GM23248 (cell line): ENCODE data around the gene NPIPB13. TPM values are rescaled to one million over a fixed set of nuclear protein-coding genes. Genes with fewer than 3 reads are reported as not detected.
"Not testable (repeated sequence)": the region's sequence is repeated elsewhere in the genome, so short reads cannot be mapped to it uniquely, and the experiment has no call there.

Source experiments
- DNase-seq: peaks from one replicate; pipeline ENCODE4 v3.0.0-alpha.2; 2015
- H2AFZ ChIP-seq: fragments of 200-600 bp; sonication (generic); 2 replicates; pipeline ENCODE4 v1.6.1; 2016; ENCODE audit warnings: antibody characterized with exemption
- H3F3A ChIP-seq: fragments of 200-600 bp; sonication (generic); 2 replicates; pipeline ENCODE4 v1.6.1; 2016; ENCODE audit warnings: mild to moderate bottlenecking, antibody characterized with exemption, mixed run types; ENCODE audit not compliant: insufficient read depth
- H3K27ac ChIP-seq: fragments of 200-600 bp; sonication (generic); 2 replicates; pipeline ENCODE4 v1.5.1; 2016; ENCODE audit warnings: mild to moderate bottlenecking
- H3K27me3 ChIP-seq: fragments of 200-600 bp; sonication (generic); replicated peaks from 2 replicates; pipeline ENCODE4 v1.6.1; 2016; ENCODE audit warnings: mild to moderate bottlenecking; ENCODE audit not compliant: insufficient read depth
- H3K36me3 ChIP-seq: fragments of 200-600 bp; sonication (generic); 2 replicates; pipeline ENCODE4 v1.6.1; 2016; ENCODE audit warnings: low read depth, mild to moderate bottlenecking
- H3K4me1 ChIP-seq: fragments of 200-600 bp; sonication (generic); 2 replicates; pipeline ENCODE4 v1.6.1; 2016; ENCODE audit warnings: mild to moderate bottlenecking; ENCODE audit not compliant: insufficient read depth
- H3K4me2 ChIP-seq: fragments of 200-600 bp; sonication (generic); one replicate; pipeline ENCODE4 v1.6.1; 2016; ENCODE audit warnings: mild to moderate bottlenecking; ENCODE audit not compliant: unreplicated experiment
- H3K4me3 ChIP-seq: fragments of 200-600 bp; sonication (generic); 2 replicates; pipeline ENCODE4 v1.5.1; 2016; ENCODE audit warnings: mild to moderate bottlenecking
- H3K79me2 ChIP-seq: fragments of 200-600 bp; sonication (generic); 2 replicates; pipeline ENCODE4 v1.6.1; 2016; ENCODE audit warnings: mild to moderate bottlenecking; ENCODE audit not compliant: insufficient read depth
- H3K9ac ChIP-seq: fragments of 200-600 bp; sonication (generic); 2 replicates; pipeline ENCODE4 v1.6.1; 2016; ENCODE audit warnings: mild to moderate bottlenecking
- H3K9me2 ChIP-seq: fragments of 200-600 bp; sonication (generic); 2 replicates; pipeline ENCODE4 v1.6.1; 2016; ENCODE audit warnings: mixed run types, mild to moderate bottlenecking, moderate library complexity; ENCODE audit not compliant: insufficient read depth
- H3K9me3 ChIP-seq: fragments of 200-600 bp; sonication (generic); one replicate; pipeline ENCODE4 v1.6.1; 2017; ENCODE audit warnings: low read depth
- H4K20me1 ChIP-seq: fragments of 200-600 bp; sonication (generic); 2 replicates; pipeline ENCODE4 v1.6.0; 2016; ENCODE audit not compliant: insufficient read depth
- whole genome bisulfite sequencing, 2 experiments: methylation state at CpG; one replicate each; pipeline ENCODE4 v1.1.6; 2015 to 2017; ENCODE audit warnings: low lambda C conversion rate in 2 of 2, low coverage in 1 of 2; ENCODE audit errors: missing lambda C conversion rate in 2 of 2; 5-methylcytosine and 5-hydroxymethylcytosine counted together
- in situ Hi-C: fragments of 300-500 bp; cut with MboI; formaldehyde crosslinking; loops from 2 replicates; pipeline ENCODE4 v1.15.0; 2020
- polyA plus RNA-seq: library from polyadenylated mRNA; unstranded; fragments of >200 nt; fragmentation: Nextera tagmentation; extraction: Ambion mirVana; gene quantifications from 2 replicates; pipeline ENCODE4 v1.2.1, GENCODE V29; 2016
- small RNA-seq: library from RNA; depleted of rRNA; stranded (forward); fragments of <200 nt; gene quantifications from one replicate; pipeline ENCODE3, GENCODE V24; 2014; ENCODE audit warnings: low read depth, low replicate concordance
- total RNA-seq: library from RNA; depleted of rRNA; stranded (reverse); fragments of >200 nt; shearing (Covaris generic); gene quantifications from 2 replicates; pipeline ENCODE4 v1.2.3, GENCODE V29; 2014; rRNA removed

Gene NPIPB13
- total and polyA plus RNA-seq, 2 experiments from 2014 or later, result 2.1 to 2.5 TPM

- H4K20me1 ChIP-seq, H3K79me2 ChIP-seq, in situ Hi-C loops, H3K27ac ChIP-seq, DNase-seq, H3K36me3 ChIP-seq, H3K4me1 ChIP-seq, H2AFZ ChIP-seq, H3F3A ChIP-seq, H3K9me3 ChIP-seq, H3K9ac ChIP-seq, H3K27me3 ChIP-seq, H3K9me2 ChIP-seq: not testable (repeated sequence)
- WGBS, 2 experiments, result 3% methylated on average over 14 to 20 of the region's 52 CpGs
- H3K4me3 ChIP-seq, result peak overlapping the region; percentile 50; the same call in 1 of the 2 replicates
- H3K4me2 ChIP-seq, result peak overlapping the region; percentile 43
Measured at GRCh38 chr16:30205541-30206236, 42.6 kb downstream of the NPIPB13 start.

GRCh38 chr16:30199608-30200343, 48.5 kb downstream of the NPIPB13 start:
- H3K27me3 ChIP-seq, H2AFZ ChIP-seq, H3K4me2 ChIP-seq, H3F3A ChIP-seq, H3K9ac ChIP-seq, H3K4me1 ChIP-seq, H3K36me3 ChIP-seq, H3K79me2 ChIP-seq, H3K9me3 ChIP-seq, in situ Hi-C loops, H3K27ac ChIP-seq, H3K4me3 ChIP-seq, DNase-seq, H3K9me2 ChIP-seq, H4K20me1 ChIP-seq: not testable (repeated sequence)
- no CpG with 5 or more reads among the region's 15 CpGs for WGBS, 2 experiments

GRCh38 chr16:30199049-30199448, 49.2 kb downstream of the NPIPB13 start, which contains the start of gene SULT1A3:
SULT1A3 (plus strand) TSS chr16:30199255; CDS start chr16:30200729, 1,474 bp downstream.
- in situ Hi-C loops, H3K9ac ChIP-seq, H3K4me2 ChIP-seq, DNase-seq, H3K27ac ChIP-seq, H2AFZ ChIP-seq, H3K36me3 ChIP-seq, H3F3A ChIP-seq, H3K4me1 ChIP-seq, H4K20me1 ChIP-seq, H3K79me2 ChIP-seq, H3K27me3 ChIP-seq, H3K4me3 ChIP-seq, H3K9me3 ChIP-seq, H3K9me2 ChIP-seq: not testable (repeated sequence)
- WGBS, 2 experiments, result no CpG with 5 or more reads among the region's 3 CpGs

Small RNA genes within 50 kb of the gene (small RNA-seq; reads per million reads assigned to genes)
- not detected for gene AC106782.4

Other genes starting within 250 kb of the NPIPB13 start
- not detected in 2 replicates for gene DOC2A, start 237.5 kb downstream of the NPIPB13 start, total RNA-seq
- gene DOC2A, start 237.5 kb downstream of the NPIPB13 start, polyA plus RNA-seq, result not detected in 2 replicates
- not detected in 2 replicates for gene C16orf92, start 225.3 kb downstream of the NPIPB13 start, total RNA-seq
- gene C16orf92, start 225.3 kb downstream of the NPIPB13 start, polyA plus RNA-seq, result not detected in 2 replicates
- gene TLCD3B, start 217.2 kb downstream of the NPIPB13 start, total RNA-seq, result not detected in 2 replicates
- gene TLCD3B, start 217.2 kb downstream of the NPIPB13 start, polyA plus RNA-seq, result 0.13 TPM in 1 of 2 replicates, not detected in the other
- gene ALDOA, start 182.7 kb downstream of the NPIPB13 start, total RNA-seq, result 1,441 and 1,602 TPM in 2 replicates
- gene ALDOA, start 182.7 kb downstream of the NPIPB13 start, polyA plus RNA-seq, result 2,742 and 2,900 TPM in 2 replicates
- 135 and 168 TPM in 2 replicates for gene PPP4C, start 172.5 kb downstream of the NPIPB13 start, total RNA-seq
- gene PPP4C, start 172.5 kb downstream of the NPIPB13 start, polyA plus RNA-seq, result 205 and 210 TPM in 2 replicates
- gene TBX6, start 156.6 kb downstream of the NPIPB13 start, total RNA-seq, result 0.11 TPM in 1 of 2 replicates, not detected in the other
- gene TBX6, start 156.6 kb downstream of the NPIPB13 start, polyA plus RNA-seq, result 0.13 and 0.20 TPM in 2 replicates
- 62.6 and 100.0 TPM in 2 replicates for gene YPEL3, start 152.3 kb downstream of the NPIPB13 start, total RNA-seq
- 192 and 200 TPM in 2 replicates for gene YPEL3, start 152.3 kb downstream of the NPIPB13 start, polyA plus RNA-seq
- gene GDPD3, start 134.9 kb downstream of the NPIPB13 start, total RNA-seq, result 0.22 TPM in 1 of 2 replicates, not detected in the other
- gene GDPD3, start 134.9 kb downstream of the NPIPB13 start, polyA plus RNA-seq, result 1.1 and 1.2 TPM in 2 replicates
- 47.3 and 60.4 TPM in 2 replicates for gene MAPK3, start 125.3 kb downstream of the NPIPB13 start, total RNA-seq
- 40.3 and 44.4 TPM in 2 replicates for gene MAPK3, start 125.3 kb downstream of the NPIPB13 start, polyA plus RNA-seq
- 3.2 and 4.8 TPM in 2 replicates for gene CORO1A, start 64.9 kb downstream of the NPIPB13 start, total RNA-seq
- 1.7 TPM in 2 replicates for gene CORO1A, start 64.9 kb downstream of the NPIPB13 start, polyA plus RNA-seq
- gene BOLA2B, start 54.8 kb downstream of the NPIPB13 start, total RNA-seq, result 2.0 and 155 TPM in 2 replicates
- 122 and 146 TPM in 2 replicates for gene BOLA2B, start 54.8 kb downstream of the NPIPB13 start, polyA plus RNA-seq
- gene SLX1A, start 54.6 kb downstream of the NPIPB13 start, total RNA-seq, result 14.3 and 32.6 TPM in 2 replicates
- 32.2 and 51.7 TPM in 2 replicates for gene SLX1A, start 54.6 kb downstream of the NPIPB13 start, polyA plus RNA-seq
- gene SULT1A3, start 49.2 kb downstream of the NPIPB13 start, total RNA-seq, result 12.2 and 22.9 TPM in 2 replicates
- 4.5 and 4.8 TPM in 2 replicates for gene SULT1A3, start 49.2 kb downstream of the NPIPB13 start, polyA plus RNA-seq
- 38.5 and 42.9 TPM in 2 replicates for gene CD2BP2, start 106.8 kb upstream of the NPIPB13 start, total RNA-seq
- gene CD2BP2, start 106.8 kb upstream of the NPIPB13 start, polyA plus RNA-seq, result 50.0 and 53.4 TPM in 2 replicates
- 41.2 and 43.9 TPM in 2 replicates for gene TBC1D10B, start 122.0 kb upstream of the NPIPB13 start, total RNA-seq
- 10.3 and 12.2 TPM in 2 replicates for gene TBC1D10B, start 122.0 kb upstream of the NPIPB13 start, polyA plus RNA-seq
- not detected in 2 replicates for gene MYL11, start 126.3 kb upstream of the NPIPB13 start, total RNA-seq
- 1.5 and 2.1 TPM in 2 replicates for gene MYL11, start 126.3 kb upstream of the NPIPB13 start, polyA plus RNA-seq
- gene SEPTIN1, start 134.1 kb upstream of the NPIPB13 start, total RNA-seq, result not detected in 2 replicates
- gene SEPTIN1, start 134.1 kb upstream of the NPIPB13 start, polyA plus RNA-seq, result 1.7 and 1.9 TPM in 2 replicates
- 6.3 and 16.2 TPM in 2 replicates for gene ZNF48, start 146.9 kb upstream of the NPIPB13 start, total RNA-seq
- 0.65 and 0.81 TPM in 2 replicates for gene ZNF48, start 146.9 kb upstream of the NPIPB13 start, polyA plus RNA-seq
- 17.6 and 33.1 TPM in 2 replicates for gene ZNF771, start 159.1 kb upstream of the NPIPB13 start, total RNA-seq
- 20.1 and 21.1 TPM in 2 replicates for gene ZNF771, start 159.1 kb upstream of the NPIPB13 start, polyA plus RNA-seq
- 20.2 and 24.3 TPM in 2 replicates for gene DCTPP1, start 181.6 kb upstream of the NPIPB13 start, total RNA-seq
- 45.7 and 47.3 TPM in 2 replicates for gene DCTPP1, start 181.6 kb upstream of the NPIPB13 start, polyA plus RNA-seq
- 6.2 and 6.4 TPM in 2 replicates for gene SEPHS2, start 197.4 kb upstream of the NPIPB13 start, total RNA-seq
- gene SEPHS2, start 197.4 kb upstream of the NPIPB13 start, polyA plus RNA-seq, result 26.9 and 27.5 TPM in 2 replicates
- gene ITGAL, start 224.3 kb upstream of the NPIPB13 start, total RNA-seq, result 0.65 TPM in 1 of 2 replicates, not detected in the other
- 0.27 TPM in 1 of 2 replicates, not detected in the other for gene ITGAL, start 224.3 kb upstream of the NPIPB13 start, polyA plus RNA-seq